ENCODE data around the gene GAB1. TPM values are rescaled to one million over a fixed set of nuclear protein-coding genes. Genes with fewer than 3 reads are reported as not detected.

Gene GAB1
- total RNA-seq, 1 experiment from 2014 or later: 15.3 TPM

GRCh38 chr4:143477487-143477886, 140.8 kb downstream of the GAB1 start:
- no peak for TF ChIP-seq CTCF (conservative IDR thresholded peaks at IDR 0.05)
- no peak for DNase-seq
- Mint-ChIP-seq H3K9me3 (no peaks in the 10 kb centered on the region), H3K4me1 (no peaks in the 10 kb centered on the region), H3K36me3 (ENCODE audit: insufficient read depth in 1 of 3, low read depth in 3 of 3) (no peaks in the 10 kb centered on the region), H3K27me3 (ENCODE audit: low read depth) (no peaks in the 10 kb centered on the region), H3K27ac (0 out of 7 replicates have a peak overlapping the region, but pooled peaks of 1 of the 3 experiments have one; percentile 53), H3K4me3 (no peak overlapping the region)
- no CpG with 5 or more reads among the region's 2 CpGs for WGBS (ENCODE audit: extremely low coverage, insufficient read length, low lambda C conversion rate)
- Histone ChIP-seq H3K23me2 (ENCODE audit: insufficient read length, low read depth, low read length, poor library complexity, severe bottlenecking) (no peaks in the 10 kb centered on the region), H3K27me3 (ENCODE audit: insufficient read depth, low read length) (no peaks in the 10 kb centered on the region), H2AK5ac (ENCODE audit: insufficient read length, low read length) (no peak overlapping the region), H3K4me1 (ENCODE audit: insufficient read depth, low read length) (no peaks in the 10 kb centered on the region), H4K20me1 (ENCODE audit: control insufficient read depth, insufficient read depth, insufficient read length) (no peaks in the 10 kb centered on the region), H3K79me2 (ENCODE audit: insufficient read depth, low read length) (no peaks in the 10 kb centered on the region), H3T11ph (ENCODE audit: low read length) (no peak overlapping the region), H3K9ac (ENCODE audit: extremely low read depth, insufficient read length, low read length) (no peak overlapping the region), H3K18ac (ENCODE audit: insufficient read length, low read depth, low read length) (no peak overlapping the region), H2BK12ac (ENCODE audit: insufficient read length, low read depth, low read length) (no peak overlapping the region), H2AFZ (ENCODE audit: low read length) (no peak overlapping the region), H3K4me2 (ENCODE audit: insufficient read depth, insufficient read length, low read length) (no peak overlapping the region), H3K23ac (ENCODE audit: insufficient read length, low read depth, low read length) (no peak overlapping the region), H2BK120ac (ENCODE audit: low read depth, low read length, poor library complexity, severe bottlenecking) (no peak overlapping the region), H3K14ac (ENCODE audit: insufficient read depth, low read length) (no peak overlapping the region), H3K79me1 (ENCODE audit: insufficient read depth, low read depth, low read length, poor library complexity, severe bottlenecking) (no peaks in the 10 kb centered on the region), H4K8ac (replicated peaks; ENCODE audit: insufficient read length, low read depth, low read length) (no peak overlapping the region), H3K9me3 (ENCODE audit: control insufficient read depth, low read depth, low read length) (no peaks in the 10 kb centered on the region), H3K4ac (ENCODE audit: low read depth, low read length) (no peak overlapping the region), H4K91ac (ENCODE audit: insufficient read length, low read depth, low read length) (no peak overlapping the region), H2BK15ac (ENCODE audit: low read depth, low read length) (no peak overlapping the region), H2BK5ac (ENCODE audit: insufficient read length, low read length) (no peak overlapping the region), H4K5ac (ENCODE audit: insufficient read length, low read depth, low read length) (no peak overlapping the region), H3K56ac (ENCODE audit: insufficient read length, low read depth, low read length) (no peak overlapping the region), H2BK20ac (ENCODE audit: low read depth, low read length, poor library complexity, severe bottlenecking) (no peak overlapping the region), H3K27ac (ENCODE audit: insufficient read length, low read depth, low read length) (no peak overlapping the region)
